Liver (tissue), 9 donors: ENCODE measurements around the gene C2orf66. TPM values are rescaled to one million over a fixed set of nuclear protein-coding genes. Genes with fewer than 3 reads are reported as not detected.

Experiments
- DNase-seq: peaks from one replicate; pipeline ENCODE4 v3.0.0-alpha.2; 2017; ENCODE audit warnings: low spot score
- H3K27ac ChIP-seq, 2 donors: one replicate each; pipeline ENCODE4 v1.7.0; 2013; ENCODE audit warnings: inconsistent platforms in 2 of 2, low read length in 2 of 2, control low read depth in 1 of 2, low read depth in 1 of 2, mild to moderate bottlenecking in 1 of 2
- H3K27me3 ChIP-seq, 4 donors: one replicate each; pipeline versions ENCODE4 v1.6.1 to v1.7.0; 2013; ENCODE audit warnings: low read length in 3 of 4, inconsistent platforms in 1 of 4, mild to moderate bottlenecking in 1 of 4, moderate library complexity in 1 of 4; ENCODE audit not compliant: control insufficient read depth in 4 of 4, insufficient read depth in 4 of 4
- H3K36me3 ChIP-seq, 4 donors: one replicate each; pipeline versions ENCODE4 v1.6.1 to v1.7.0; 2013; ENCODE audit warnings: low read length in 3 of 4, mild to moderate bottlenecking in 3 of 4, low read depth in 1 of 4, moderate library complexity in 1 of 4; ENCODE audit not compliant: control insufficient read depth in 4 of 4, insufficient read depth in 3 of 4
- H3K4me1 ChIP-seq, 4 donors: one replicate each; pipeline versions ENCODE4 v1.6.1 to v1.7.0; 2013; ENCODE audit warnings: low read length in 3 of 4, mild to moderate bottlenecking in 3 of 4, moderate library complexity in 1 of 4; ENCODE audit not compliant: control insufficient read depth in 4 of 4, insufficient read depth in 4 of 4
- H3K4me3 ChIP-seq, 3 donors: one replicate each; pipeline versions ENCODE4 v1.6.1 to v1.7.0; 2013; ENCODE audit warnings: low read length in 3 of 3, control low read depth in 1 of 3, low read depth in 1 of 3, mild to moderate bottlenecking in 1 of 3
- H3K9ac ChIP-seq, 2 donors: one replicate each; pipeline ENCODE4 v1.7.0; 2013; ENCODE audit warnings: low read length in 2 of 2, mild to moderate bottlenecking in 2 of 2, moderate library complexity in 2 of 2, control low read depth in 1 of 2, low read depth in 1 of 2
- H3K9me3 ChIP-seq, 4 donors: one replicate each; pipeline versions ENCODE4 v1.6.1 to v1.7.0; 2013; ENCODE audit warnings: low read length in 3 of 4; ENCODE audit not compliant: control insufficient read depth in 4 of 4
- ATF3 ChIP-seq: IDR thresholded peaks from 2 replicates; pipeline ENCODE4 v1.6.1; 2016; ENCODE audit warnings: antibody characterized with exemption
- CTCF ChIP-seq: fragments of 150-350 bp; IDR thresholded peaks from 2 replicates; pipeline ENCODE4 v1.5.1; 2017; ENCODE audit warnings: improper control_type of control experiment, low read depth, low read length; ENCODE audit not compliant: missing input control
- EGR1 ChIP-seq, 2 donors: IDR thresholded peaks; 2 replicates each; pipeline ENCODE4 v1.6.1; 2016 to 2018; ENCODE audit warnings: antibody characterized with exemption in 2 of 2, low read depth in 2 of 2
- FOXA1 ChIP-seq: IDR thresholded peaks from 2 replicates; pipeline ENCODE4 v1.6.1; 2016; ENCODE audit warnings: antibody characterized with exemption
- FOXA2 ChIP-seq: IDR thresholded peaks from 2 replicates; pipeline ENCODE4 v1.6.1; 2016; ENCODE audit warnings: antibody characterized with exemption
- GABPA ChIP-seq, 2 donors: IDR thresholded peaks in 1 of 2; conservative IDR thresholded peaks in 1 of 2; 2 replicates each; pipeline ENCODE4 v1.6.1; 2016; ENCODE audit warnings: antibody characterized with exemption in 2 of 2, mild to moderate bottlenecking in 1 of 2, moderate library complexity in 1 of 2
- HNF4A ChIP-seq, 2 donors: conservative IDR thresholded peaks; 2 replicates each; pipeline ENCODE4 v1.6.1; 2016; ENCODE audit warnings: antibody characterized with exemption in 2 of 2, mild to moderate bottlenecking in 2 of 2
- HNF4G ChIP-seq: IDR thresholded peaks from 2 replicates; pipeline ENCODE4 v1.6.1; 2016; ENCODE audit warnings: antibody characterized with exemption
- JUND ChIP-seq, 2 donors: IDR thresholded peaks; 2 replicates each; pipeline ENCODE4 v1.6.1; 2016; ENCODE audit warnings: antibody characterized with exemption in 2 of 2
- MAX ChIP-seq: IDR thresholded peaks from 2 replicates; pipeline ENCODE4 v1.6.1; 2016; ENCODE audit warnings: antibody characterized with exemption
- NR2F2 ChIP-seq: IDR thresholded peaks from 2 replicates; pipeline ENCODE4 v1.6.1; 2016; ENCODE audit warnings: antibody characterized with exemption
- RAD21 ChIP-seq, 2 donors: IDR thresholded peaks; 2 replicates each; pipeline ENCODE4 v1.6.1; 2016; ENCODE audit warnings: antibody characterized with exemption in 2 of 2, mild to moderate bottlenecking in 2 of 2
- REST ChIP-seq: IDR thresholded peaks from 2 replicates; pipeline ENCODE4 v1.6.1; 2016; ENCODE audit warnings: antibody characterized with exemption, mild to moderate bottlenecking
- RXRA ChIP-seq, 2 donors: IDR thresholded peaks; 2 replicates each; pipeline ENCODE4 v1.6.1; 2017 to 2018; ENCODE audit warnings: antibody characterized with exemption in 2 of 2, mild to moderate bottlenecking in 1 of 2
- SP1 ChIP-seq: IDR thresholded peaks from 2 replicates; pipeline ENCODE4 v1.6.1; 2018; ENCODE audit warnings: antibody characterized with exemption, mild to moderate bottlenecking
- TAF1 ChIP-seq: conservative IDR thresholded peaks from 2 replicates; pipeline ENCODE4 v1.6.1; 2016; ENCODE audit warnings: antibody characterized with exemption, mild to moderate bottlenecking
- YY1 ChIP-seq: IDR thresholded peaks from 2 replicates; pipeline ENCODE4 v1.6.1; 2016; ENCODE audit warnings: antibody characterized with exemption, mild to moderate bottlenecking
- ZBTB33 ChIP-seq: IDR thresholded peaks from 2 replicates; pipeline ENCODE4 v1.6.1; 2016; ENCODE audit warnings: antibody characterized with exemption
- WGBS: extraction: QIAGEN DNeasy Blood & Tissue Kit; methylation state at CpG from one replicate; pipeline ENCODE4 v1.1.7; 2013; 5-methylcytosine and 5-hydroxymethylcytosine counted together
- polyA plus RNA-seq, 2 donors: library from polyadenylated mRNA; stranded (reverse) in 1 of 2; unstranded in 1 of 2; fragments of 200-250 nt in 1 of 2; fragments of >200 nt in 1 of 2; fragmentation: Nextera tagmentation in 1 of 2; extraction: Ambion mirVana in 1 of 2; gene quantifications; one replicate each; pipeline versions ENCODE4 v1.2.1 to v1.2.3, GENCODE V29; 2013 to 2015
- total RNA-seq, 2 donors: library from RNA; depleted of rRNA; stranded (reverse); fragments of >200 nt; gene quantifications; one replicate each; pipeline ENCODE4 v1.2.3, GENCODE V29; 2014
- donor health status: healthy.
- donor health status: healthy.
- donor health status: healthy.
- donor health status: healthy.
- donor health status: healthy.

C2orf66 gene
- total and polyA plus RNA-seq, 4 donors = not detected

GRCh38 chr2:196845371-196845770 is 36.2 kb upstream of the C2orf66 start:
- no peak for TF ChIP-seq FOXA1
- no peak for TF ChIP-seq GABPA (IDR thresholded peaks at IDR 0.05 in 1 of 2, conservative IDR thresholded peaks at IDR 0.05 in 1 of 2)
- TF ChIP-seq YY1 = no peak
- no peak for TF ChIP-seq CTCF
- TF ChIP-seq RXRA (IDR thresholded peaks at IDR 0.05) = no peak
- no peak for TF ChIP-seq JUND (IDR thresholded peaks at IDR 0.05)
- no peak for TF ChIP-seq RAD21 (IDR thresholded peaks at IDR 0.05)
- no peak for TF ChIP-seq HNF4A (conservative IDR thresholded peaks at IDR 0.05)
- no peak for TF ChIP-seq NR2F2
- TF ChIP-seq EGR1 (IDR thresholded peaks at IDR 0.05; ENCODE audit: low read depth in 2 of 2) = no peak
- TF ChIP-seq SP1 = no peak
- TF ChIP-seq FOXA2 = no peak
- no peak overlapping the region for H3K9ac ChIP-seq
- H3K36me3 ChIP-seq = peaks cover 0 to 6% (median 2%) of the 10 kb centered on the region in 4 donors
- no peaks in the 10 kb centered on the region for H3K9me3 ChIP-seq
- no peak overlapping the region for H3K27ac ChIP-seq
- DNase-seq = no peak
- no peaks in the 10 kb centered on the region for H3K4me1 ChIP-seq
- H3K27me3 ChIP-seq = no peaks in the 10 kb centered on the region
- WGBS = 94% methylated on average over 3 of the region's 3 CpGs
- H3K4me3 ChIP-seq = no peak overlapping the region

GRCh38 chr2:196840171-196840570 is 31.0 kb upstream of the C2orf66 start:
- no peaks in the 10 kb centered on the region for H3K4me1 ChIP-seq
- no peaks in the 10 kb centered on the region for H3K9me3 ChIP-seq
- no peak for DNase-seq
- no peaks in the 10 kb centered on the region for H3K27me3 ChIP-seq
- H3K9ac ChIP-seq = no peak overlapping the region
- H3K36me3 ChIP-seq = peaks cover 0 to 12% (median 2%) of the 10 kb centered on the region in 4 donors
- H3K4me3 ChIP-seq = no peak overlapping the region
- no peak overlapping the region for H3K27ac ChIP-seq
- TF ChIP-seq SP1 (no peak), MAX (no peak), ATF3 (no peak), GABPA (IDR thresholded peaks at IDR 0.05 in 1 of 2, conservative IDR thresholded peaks at IDR 0.05 in 1 of 2) (no peak), TAF1 (no peak), HNF4G (no peak), RXRA (IDR thresholded peaks at IDR 0.05) (no peak), HNF4A (conservative IDR thresholded peaks at IDR 0.05) (no peak), EGR1 (IDR thresholded peaks at IDR 0.05; ENCODE audit: low read depth in 2 of 2) (no peak)
- WGBS = 97% methylated on average over 2 of the region's 2 CpGs

GRCh38 chr2:196839574-196839973 is 30.4 kb upstream of the C2orf66 start:
- H3K4me1 ChIP-seq = no peaks in the 10 kb centered on the region
- WGBS = 96% methylated on average over 2 of the region's 2 CpGs
- H3K36me3 ChIP-seq = peaks cover 0 to 12% (median 2%) of the 10 kb centered on the region in 4 donors
- H3K9ac ChIP-seq = no peak overlapping the region
- DNase-seq = no peak
- H3K27me3 ChIP-seq = no peaks in the 10 kb centered on the region
- no peak overlapping the region for H3K27ac ChIP-seq
- no peak overlapping the region for H3K4me3 ChIP-seq
- H3K9me3 ChIP-seq = no peaks in the 10 kb centered on the region
- no peak for TF ChIP-seq FOXA1
- TF ChIP-seq NR2F2 = no peak
- no peak for TF ChIP-seq RXRA (IDR thresholded peaks at IDR 0.05)
- TF ChIP-seq FOXA2 = no peak
- no peak for TF ChIP-seq HNF4G
- no peak for TF ChIP-seq HNF4A (conservative IDR thresholded peaks at IDR 0.05)
- no peak for TF ChIP-seq ATF3
- no peak for TF ChIP-seq TAF1
- no peak for TF ChIP-seq ZBTB33
- no peak for TF ChIP-seq MAX
- no peak for TF ChIP-seq EGR1 (IDR thresholded peaks at IDR 0.05; ENCODE audit: low read depth in 2 of 2)
- no peak for TF ChIP-seq SP1
- no peak for TF ChIP-seq REST
